CD4-positive, alpha-beta memory T cell (primary cell): ENCODE data around the gene TPGS1. TPM values are rescaled to one million over a fixed set of nuclear protein-coding genes. Genes with fewer than 3 reads are reported as not detected.

ENCODE experiments used
- CTCF ChIA-PET: fragments of 350-600 bp; sonication (Branson Sonifier 250); formaldehyde crosslinking; loops from one replicate; lab custom pipeline; 2021; ENCODE audit warnings: inconsistent platforms; ENCODE audit not compliant: partially characterized antibody; lab: Charles Lee
- POLR2A ChIA-PET: fragments of 350-600 bp; sonication (Branson Sonifier 250); formaldehyde crosslinking; loops from one replicate; lab custom pipeline; 2021; ENCODE audit not compliant: partially characterized antibody; lab: Charles Lee
- DNase-seq, 5 donors: peaks; one replicate each; pipeline versions ENCODE4 v3.0.0 to v3.0.0-alpha.2; 2020 to 2022; ENCODE audit warnings: mixed read lengths in 1 of 5
- H3K27ac ChIP-seq: one replicate; pipeline ENCODE4 v1.7.0; 2013; ENCODE audit warnings: low read depth, low read length
- H3K27me3 ChIP-seq: 2 replicates; pipeline ENCODE4 v1.7.0; 2013; ENCODE audit warnings: mild to moderate bottlenecking, low read length, moderate library complexity; ENCODE audit not compliant: insufficient read depth
- H3K36me3 ChIP-seq: 2 replicates; pipeline ENCODE4 v1.7.0; 2013; ENCODE audit warnings: mild to moderate bottlenecking, low read length, moderate library complexity; ENCODE audit not compliant: insufficient read depth
- H3K4me1 ChIP-seq: 2 replicates; pipeline ENCODE4 v1.7.0; 2013; ENCODE audit warnings: mild to moderate bottlenecking, low read length, moderate library complexity; ENCODE audit not compliant: insufficient read depth
- H3K4me3 ChIP-seq, 2 donors: one replicate each; pipeline ENCODE4 v1.7.0; 2013; ENCODE audit warnings: low read length in 2 of 2, mild to moderate bottlenecking in 1 of 2
- H3K9me3 ChIP-seq, 2 donors: one replicate each; pipeline ENCODE4 v1.7.0; 2013; ENCODE audit warnings: low read length in 2 of 2, control low read depth in 1 of 2; ENCODE audit not compliant: control insufficient read depth in 1 of 2
- H3K27ac Mint-ChIP-seq, 7 donors: one replicate each; pipeline ENCODE4 v1.8.0; 2020 to 2021; ENCODE audit warnings: mixed read lengths in 7 of 7, mild to moderate bottlenecking in 6 of 7, inconsistent platforms in 3 of 7, moderate library complexity in 3 of 7
- H3K27me3 Mint-ChIP-seq, 2 donors: one replicate each; pipeline ENCODE4 v1.8.0; 2020 to 2021; ENCODE audit warnings: mixed read lengths in 2 of 2
- H3K36me3 Mint-ChIP-seq, 2 donors: one replicate each; pipeline ENCODE4 v1.8.0; 2020 to 2021; ENCODE audit warnings: mixed read lengths in 2 of 2, inconsistent platforms in 1 of 2, mild to moderate bottlenecking in 1 of 2
- H3K4me1 Mint-ChIP-seq, 4 donors: one replicate each; pipeline ENCODE4 v1.8.0; 2020 to 2021; ENCODE audit warnings: mixed read lengths in 4 of 4, mild to moderate bottlenecking in 1 of 4
- H3K4me3 Mint-ChIP-seq, 8 donors: one replicate each; pipeline ENCODE4 v1.8.0; 2020 to 2021; ENCODE audit warnings: mixed read lengths in 8 of 8, mild to moderate bottlenecking in 7 of 8, moderate library complexity in 6 of 8, inconsistent platforms in 3 of 8
- H3K9me3 Mint-ChIP-seq, 8 donors: one replicate each; pipeline ENCODE4 v1.8.0; 2020 to 2021; ENCODE audit warnings: mixed read lengths in 8 of 8, mild to moderate bottlenecking in 5 of 8, inconsistent platforms in 3 of 8, moderate library complexity in 1 of 8
- intact Hi-C: fragments of 100-400 bp; cut with micrococcal nuclease; formaldehyde crosslinking; loops from one replicate; pipeline ENCODE4 v1.15.1; 2023
- polyA plus RNA-seq, 2 donors: library from polyadenylated mRNA; unstranded; fragments of 300-500 nt; fragmentation: Illumina TruSeq; gene quantifications; one replicate each; pipeline ENCODE4 v1.2.3, GENCODE V29; 2021
- total RNA-seq, 2 experiments: library from RNA; stranded (reverse); gene quantifications; one replicate each; pipeline ENCODE4 v1.2.3, GENCODE V29; 2021

The TPGS1 gene
- total and polyA plus RNA-seq, 4 experiments from 2014 or later = 22.2 to 37.6 (median 31.9) TPM

- Histone ChIP-seq H3K4me1 (peaks cover 5% of the 10 kb centered on the region), H3K27ac (no peak overlapping the region), H3K4me3 (no peak overlapping the region), H3K27me3 (no peaks in the 10 kb centered on the region), H3K9me3 (no peaks in the 10 kb centered on the region), H3K36me3 (no peaks in the 10 kb centered on the region)
- Mint-ChIP-seq H3K27ac (peak overlapping the region in 1 of 7 donors; percentile 62), H3K9me3 (peaks cover 0 to 10% (median 3%) of the 10 kb centered on the region in 8 donors), H3K27me3 (peaks cover 4 to 6% of the 10 kb centered on the region in 2 donors), H3K4me3 (no peak overlapping the region), H3K4me1 (peaks cover 0 to 28% (median 2%) of the 10 kb centered on the region in 4 donors), H3K36me3 (no peaks in the 10 kb centered on the region)
- intact Hi-C loops = no loop called here
- no peak for DNase-seq
- ChIA-PET POLR2A (interaction anchor here (1.2 kb wide), 1 partner anchor 21 kb away, joined by 4 read pairs; no protein-coding TSS in a partner anchor), CTCF (interaction anchor here (1.1 kb wide), 1 partner anchor 25 kb away, joined by 5 read pairs; no protein-coding TSS in a partner anchor)
These were observed 21.6 kb upstream of the TPGS1 start for GRCh38 chr19:485583-486236.

DNA sequence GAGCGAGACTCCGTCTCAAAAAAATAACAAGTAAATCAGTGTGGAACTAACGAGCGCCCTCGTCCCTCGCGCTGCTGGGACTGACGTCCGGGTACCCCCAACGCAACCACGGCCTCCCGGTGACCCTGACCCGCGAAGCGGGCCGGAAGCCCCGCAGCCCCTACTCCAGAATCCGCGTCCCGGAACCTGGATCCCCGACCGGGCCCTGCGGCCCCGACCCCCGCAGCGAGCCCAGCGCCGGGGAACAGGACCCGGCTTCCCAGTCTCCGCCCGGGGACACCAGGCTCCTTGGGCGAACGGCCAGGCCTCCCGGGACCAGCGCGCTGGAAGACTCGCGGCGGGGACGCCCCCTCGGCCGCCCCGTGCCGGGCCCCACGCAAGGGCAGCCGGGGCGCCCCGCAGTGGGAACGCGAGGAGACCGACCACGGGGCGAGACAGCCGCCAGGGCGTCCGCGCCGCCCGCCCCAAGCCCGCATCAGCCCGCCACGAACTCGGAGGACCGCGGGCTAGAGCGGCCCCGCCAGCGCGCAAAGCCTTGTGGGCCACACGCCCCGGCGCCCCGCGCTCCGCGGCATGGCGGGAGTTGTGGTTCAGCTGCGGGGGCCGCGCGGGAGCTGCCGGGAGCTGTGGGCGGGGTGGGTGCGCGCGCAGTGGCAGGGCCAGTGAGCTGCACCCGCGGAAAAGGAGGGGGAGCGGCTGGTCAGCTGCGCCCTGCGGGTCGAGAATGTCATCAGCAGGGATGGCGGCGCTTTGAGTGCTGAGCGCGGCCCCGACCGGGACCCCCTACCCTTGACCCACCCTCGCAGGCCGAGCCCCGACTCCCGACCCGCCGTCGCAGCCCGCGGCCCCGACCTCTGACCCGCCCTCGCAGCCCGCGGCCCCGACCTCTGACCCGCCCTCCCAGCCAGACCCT, 18.5 kb upstream of the TPGS1 start:
- POLR2A ChIA-PET = interaction anchor here (0.8 to 1.7 kb wide), 7 partner anchors 9 to 43 kb away, joined by 3 to 61 read pairs (median 6); partner anchors contain the start of genes CDC34 and TPGS1
- intact Hi-C loops = loop anchor here (1.0 kb wide), 1 partner anchor 19 kb away; the partner anchor contains the start of gene TPGS1

DNA sequence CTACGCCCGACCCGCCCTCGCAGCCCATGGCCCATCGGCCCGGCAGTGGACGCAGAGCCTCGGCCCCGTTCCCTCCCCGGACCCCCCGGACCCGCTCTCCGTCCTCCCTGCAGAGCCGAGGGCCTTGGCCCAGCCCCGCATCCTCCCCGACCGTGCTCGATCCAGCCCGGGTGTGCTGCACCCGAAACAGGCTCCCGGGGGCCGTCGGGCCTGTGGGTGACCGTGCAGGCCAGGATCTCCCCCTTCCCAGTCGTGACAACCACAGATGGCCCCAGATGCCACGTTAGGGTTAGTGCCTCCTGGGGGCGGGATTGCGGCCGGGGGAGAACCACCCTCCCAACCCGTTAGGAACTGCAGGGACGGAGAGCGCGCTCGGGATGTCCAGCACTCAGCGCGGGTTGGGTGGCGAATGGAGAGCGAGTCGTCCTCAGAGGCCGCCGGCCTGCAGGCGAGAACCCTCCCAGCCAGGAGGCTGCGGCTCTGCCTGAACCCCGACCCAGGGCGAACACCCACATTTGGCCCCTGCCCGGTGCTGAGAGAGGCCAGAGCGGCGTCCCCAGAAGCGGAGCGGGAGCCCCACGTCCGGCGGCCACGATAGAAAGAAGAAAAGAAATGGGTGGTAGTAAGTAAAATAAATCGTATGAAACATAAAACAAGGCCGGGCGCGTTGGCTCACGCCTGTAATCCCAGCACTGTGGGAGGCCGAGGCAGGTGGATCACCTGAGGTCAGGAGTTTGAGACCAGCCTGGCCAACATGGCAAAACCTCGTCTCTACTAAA, 17.7 kb upstream of the TPGS1 start:
- DNase-seq = no peak
- H3K27ac ChIP-seq = peak overlapping the region; percentile 79
- peak overlapping the region in 1 of 2 donors; percentile 77 for H3K4me3 ChIP-seq

More for the DNA sequence above, 18.5 kb upstream of the TPGS1 start:
- Mint-ChIP-seq H3K4me1 (peaks cover 0 to 24% (median 2%) of the 10 kb centered on the region in 4 donors), H3K9me3 (peaks cover 0 to 1% (median 0%) of the 10 kb centered on the region in 8 donors), H3K4me3 (peak overlapping the region; percentile 68 to 91 (median 82)), H3K27ac (peak overlapping the region; percentile 24 to 91 (median 80)), H3K27me3 (peaks cover 4 to 6% of the 10 kb centered on the region in 2 donors), H3K36me3 (no peaks in the 10 kb centered on the region)
- Histone ChIP-seq H3K27ac (peak overlapping the region; percentile 79), H3K4me3 (peak overlapping the region in 1 of 2 donors; percentile 77), H3K27me3 (no peaks in the 10 kb centered on the region), H3K9me3 (no peaks in the 10 kb centered on the region), H3K4me1 (peaks cover 5% of the 10 kb centered on the region), H3K36me3 (no peaks in the 10 kb centered on the region)
- CTCF ChIA-PET = interaction anchor here (1.1 to 3.1 kb wide), 2 partner anchors 18 to 22 kb away, joined by 18 to 30 read pairs; partner anchors contain the start of gene TPGS1
- DNase-seq = peak; percentile 89 to 92 (median 91)

DNA sequence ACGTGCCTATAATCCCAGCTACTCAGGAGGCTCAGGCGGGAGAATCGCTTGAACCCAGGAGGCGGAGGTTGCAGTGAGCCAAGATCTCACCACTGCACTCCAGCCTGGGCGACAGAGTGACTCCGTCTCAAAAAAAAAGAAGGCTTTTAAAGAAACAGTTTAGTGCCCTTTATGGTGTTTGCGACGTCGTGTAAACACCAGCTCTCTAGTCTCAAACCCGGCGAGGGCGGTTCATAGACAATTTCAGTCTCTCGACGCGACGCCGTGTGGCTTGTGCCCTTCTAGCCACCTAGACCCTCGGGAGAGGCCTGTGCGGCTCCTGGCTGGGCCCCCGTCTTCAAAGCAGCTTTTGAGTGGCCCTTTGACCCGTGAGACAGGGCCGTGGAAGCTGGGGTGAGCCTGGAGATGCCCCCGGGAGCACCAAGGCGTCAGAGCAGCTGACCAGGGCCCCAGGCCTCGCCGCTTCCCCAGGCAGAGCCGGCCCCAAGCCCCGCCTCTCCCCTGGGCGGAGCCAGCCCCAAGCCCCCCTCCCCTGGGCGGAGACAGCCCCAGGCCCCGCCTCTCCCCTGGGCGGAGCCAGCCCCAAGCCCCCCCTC, 16.1 kb upstream of the TPGS1 start:
- peaks cover 0 to 1% of the 10 kb centered on the region in 2 donors for H3K27me3 Mint-ChIP-seq
- ChIA-PET POLR2A (interaction anchor here (0.6 to 1.2 kb wide), 4 partner anchors 15 to 41 kb away, joined by 3 to 5 read pairs (median 4); partner anchors contain the start of gene CDC34), CTCF (interaction anchor here (0.9 to 1.7 kb wide), 2 partner anchors 16 to 19 kb away, joined by 4 to 5 read pairs; no protein-coding TSS in a partner anchor)
- H3K9me3 ChIP-seq = no peaks in the 10 kb centered on the region
- H3K27ac ChIP-seq = no peak overlapping the region
- H3K4me1 ChIP-seq = peaks cover 5% of the 10 kb centered on the region
- intact Hi-C loops = no loop called here
- H3K4me3 ChIP-seq = no peak overlapping the region
- H3K27me3 ChIP-seq = no peaks in the 10 kb centered on the region
- peak in 1 of 5 donors; percentile 40 for DNase-seq
- no peaks in the 10 kb centered on the region for H3K9me3 Mint-ChIP-seq
- H3K4me3 Mint-ChIP-seq = no peak overlapping the region
- peaks cover 0 to 24% (median 2%) of the 10 kb centered on the region in 4 donors for H3K4me1 Mint-ChIP-seq
- no peaks in the 10 kb centered on the region for H3K36me3 Mint-ChIP-seq
- no peaks in the 10 kb centered on the region for H3K36me3 ChIP-seq
- no peak overlapping the region for H3K27ac Mint-ChIP-seq

More for the DNA sequence above, 17.7 kb upstream of the TPGS1 start:
- ChIA-PET POLR2A (interaction anchor here (0.8 to 1.7 kb wide), 7 partner anchors 8 to 42 kb away, joined by 3 to 61 read pairs (median 6); partner anchors contain the start of genes CDC34 and TPGS1), CTCF (interaction anchor here (1.1 to 3.1 kb wide), 3 partner anchors 17 to 21 kb away, joined by 5 to 30 read pairs (median 18); partner anchors contain the start of gene TPGS1)
- Mint-ChIP-seq H3K4me1 (peaks cover 0 to 24% (median 2%) of the 10 kb centered on the region in 4 donors), H3K36me3 (no peaks in the 10 kb centered on the region), H3K9me3 (no peaks in the 10 kb centered on the region), H3K4me3 (peak overlapping the region; percentile 63 to 80 (median 74)), H3K27me3 (peaks cover 1 to 6% of the 10 kb centered on the region in 2 donors), H3K27ac (peak overlapping the region in 4 of 7 donors; percentile 17 to 80 (median 52))
- Histone ChIP-seq H3K4me1 (peaks cover 5% of the 10 kb centered on the region), H3K27me3 (no peaks in the 10 kb centered on the region), H3K36me3 (no peaks in the 10 kb centered on the region), H3K9me3 (no peaks in the 10 kb centered on the region)
- intact Hi-C loops = loop anchor here (1.0 kb wide), 1 partner anchor 18 kb away; the partner anchor contains the start of gene TPGS1

GRCh38 chr19:492091-492531, 15.2 kb upstream of the TPGS1 start:
- CTCF ChIA-PET = no interaction called here
- Histone ChIP-seq H3K4me1 (peaks cover 5% of the 10 kb centered on the region), H3K27me3 (no peaks in the 10 kb centered on the region), H3K36me3 (no peaks in the 10 kb centered on the region), H3K27ac (no peak overlapping the region), H3K9me3 (no peaks in the 10 kb centered on the region), H3K4me3 (no peak overlapping the region)
- no peaks in the 10 kb centered on the region for H3K9me3 Mint-ChIP-seq
- no peaks in the 10 kb centered on the region for H3K36me3 Mint-ChIP-seq
- no peak overlapping the region for H3K4me3 Mint-ChIP-seq
- DNase-seq = peak in 3 of 5 donors; percentile 15 to 68 (median 32)
- POLR2A ChIA-PET = interaction anchor here (0.7 kb wide), 1 partner anchor 86 kb away, joined by 4 read pairs; no protein-coding TSS in a partner anchor
- no peak overlapping the region for H3K27ac Mint-ChIP-seq
- H3K4me1 Mint-ChIP-seq = peaks cover 0 to 21% (median 2%) of the 10 kb centered on the region in 4 donors
- H3K27me3 Mint-ChIP-seq = no peaks in the 10 kb centered on the region
- intact Hi-C loops = no loop called here
